ENCODE results near the gene TRIM63. TPM values are rescaled to one million over a fixed set of nuclear protein-coding genes. Genes with fewer than 3 reads are reported as not detected.

TRIM63 gene
- total RNA-seq, 2 donors from 2014 or later = 0.35 TPM; not detected in 1

GRCh38 chr1:26079960-26080814 is 12.8 kb upstream of the TRIM63 start:
- H3K27me3 Mint-ChIP-seq (ENCODE audit: low read depth) = peaks cover 13% of the 10 kb centered on the region

GRCh38 chr1:26079178-26079563 is 11.7 kb upstream of the TRIM63 start:
- Mint-ChIP-seq H3K27ac (no peak overlapping the region), H3K4me3 (no peak overlapping the region), H3K4me1 (ENCODE audit: low read depth) (no peaks in the 10 kb centered on the region), H3K27me3 (ENCODE audit: low read depth) (peaks cover 4% of the 10 kb centered on the region), H3K9me3 (no peaks in the 10 kb centered on the region), H3K36me3 (ENCODE audit: insufficient read depth in 2 of 2) (no peaks in the 10 kb centered on the region)
- DNase-seq (no peak), ATAC-seq (replicated peaks in 1 of 2) (no peak)

More at GRCh38 chr1:26079960-26080814, 12.8 kb upstream of the TRIM63 start:
- ATAC-seq (replicated peaks in 1 of 2) (no peak), DNase-seq (no peak)
- Mint-ChIP-seq H3K27ac (no peak overlapping the region), H3K9me3 (no peaks in the 10 kb centered on the region), H3K4me3 (no peak overlapping the region), H3K4me1 (ENCODE audit: low read depth) (no peaks in the 10 kb centered on the region), H3K36me3 (ENCODE audit: insufficient read depth in 2 of 2) (no peaks in the 10 kb centered on the region)

GRCh38 chr1:26078286-26079177 is 11.1 kb upstream of the TRIM63 start:
- DNase-seq (no peak), ATAC-seq (replicated peaks in 1 of 2) (no peak)
- Mint-ChIP-seq H3K9me3 (no peaks in the 10 kb centered on the region), H3K27ac (no peak overlapping the region), H3K36me3 (ENCODE audit: insufficient read depth in 2 of 2) (no peaks in the 10 kb centered on the region), H3K27me3 (ENCODE audit: low read depth) (no peaks in the 10 kb centered on the region), H3K4me3 (no peak overlapping the region), H3K4me1 (ENCODE audit: low read depth) (no peaks in the 10 kb centered on the region)

GRCh38 chr1:26077524-26077923 is 10.1 kb upstream of the TRIM63 start:
- no peaks in the 10 kb centered on the region for H3K9me3 Mint-ChIP-seq
- H3K27ac Mint-ChIP-seq = no peak overlapping the region
- DNase-seq (no peak), ATAC-seq (replicated peaks in 1 of 2) (no peak)
- peaks cover 4% of the 10 kb centered on the region for H3K27me3 Mint-ChIP-seq (ENCODE audit: low read depth)
- H3K4me1 Mint-ChIP-seq (ENCODE audit: low read depth) = no peaks in the 10 kb centered on the region
- H3K36me3 Mint-ChIP-seq (ENCODE audit: insufficient read depth in 2 of 2) = no peaks in the 10 kb centered on the region
- H3K4me3 Mint-ChIP-seq = no peak overlapping the region

- Mint-ChIP-seq H3K27me3 (ENCODE audit: low read depth) (peaks cover 11% of the 10 kb centered on the region), H3K36me3 (ENCODE audit: insufficient read depth in 2 of 2) (no peaks in the 10 kb centered on the region)
Observed at GRCh38 chr1:26075421-26076144, 8.2 kb upstream of the TRIM63 start.

DNA sequence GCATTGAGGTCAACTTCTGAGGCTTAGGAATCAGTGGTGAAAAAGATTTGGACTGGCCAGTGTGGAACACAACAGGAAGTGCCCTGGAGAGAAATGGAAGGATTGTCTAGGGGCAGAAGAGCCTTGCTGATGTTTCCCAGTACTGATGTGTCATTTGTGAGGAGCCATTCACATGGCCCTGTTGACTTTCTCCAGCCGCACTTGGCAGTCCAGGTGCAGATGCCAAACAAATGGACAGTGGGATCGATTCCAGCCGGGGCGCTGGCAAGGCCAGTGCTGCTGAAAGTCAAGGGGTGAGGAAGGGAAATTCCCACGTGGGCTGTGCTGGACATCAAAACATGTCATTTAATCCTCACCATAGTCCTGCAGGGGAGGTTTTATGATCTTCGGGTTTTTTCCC is 4.9 kb upstream of the TRIM63 start:
- DNase-seq (no peak), ATAC-seq (replicated peaks in 1 of 2) (no peak)
- Mint-ChIP-seq H3K27me3 (ENCODE audit: low read depth) (peaks cover 24% of the 10 kb centered on the region), H3K4me1 (ENCODE audit: low read depth) (no peaks in the 10 kb centered on the region), H3K36me3 (ENCODE audit: insufficient read depth in 2 of 2) (no peaks in the 10 kb centered on the region), H3K27ac (no peak overlapping the region), H3K4me3 (no peak overlapping the region), H3K9me3 (no peaks in the 10 kb centered on the region)

More at GRCh38 chr1:26075421-26076144, 8.2 kb upstream of the TRIM63 start:
- no peaks in the 10 kb centered on the region for H3K4me1 Mint-ChIP-seq (ENCODE audit: low read depth)
- no peak overlapping the region for H3K4me3 Mint-ChIP-seq
- no peak for ATAC-seq (replicated peaks in 1 of 2)
- H3K27ac Mint-ChIP-seq = no peak overlapping the region
- DNase-seq = no peak
- no peaks in the 10 kb centered on the region for H3K9me3 Mint-ChIP-seq

DNA sequence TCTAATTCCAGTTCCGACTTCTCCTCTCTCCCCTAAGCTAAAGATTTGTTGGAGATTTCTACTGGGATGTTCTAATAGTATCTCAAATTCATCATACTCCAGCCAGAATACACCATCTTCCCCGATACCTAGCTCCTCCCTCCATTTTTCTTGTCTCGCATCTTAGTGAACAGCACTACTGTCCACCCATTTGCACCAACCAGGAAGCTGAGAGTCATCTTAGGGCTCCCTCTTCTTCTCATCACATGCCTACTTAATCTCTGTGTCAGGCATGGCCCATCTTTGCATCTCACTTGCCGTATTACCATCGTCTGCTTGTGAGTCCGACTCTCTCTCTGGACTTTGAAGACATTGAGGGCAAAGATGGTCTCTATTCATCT is 3.5 kb upstream of the TRIM63 start:
- Mint-ChIP-seq H3K27ac (no peak overlapping the region), H3K4me3 (no peak overlapping the region), H3K36me3 (ENCODE audit: insufficient read depth in 2 of 2) (no peaks in the 10 kb centered on the region), H3K9me3 (no peaks in the 10 kb centered on the region), H3K4me1 (ENCODE audit: low read depth) (no peaks in the 10 kb centered on the region), H3K27me3 (ENCODE audit: low read depth) (peaks cover 24% of the 10 kb centered on the region)
- DNase-seq (no peak), ATAC-seq (replicated peaks in 1 of 2) (no peak)

GRCh38 chr1:26070296-26070962 is 3.0 kb upstream of the TRIM63 start:
- H3K9me3 Mint-ChIP-seq = no peaks in the 10 kb centered on the region
- H3K4me3 Mint-ChIP-seq = no peak overlapping the region
- ATAC-seq (replicated peaks in 1 of 2) (no peak), DNase-seq (no peak)
- H3K36me3 Mint-ChIP-seq (ENCODE audit: insufficient read depth in 2 of 2) = no peaks in the 10 kb centered on the region
- H3K27ac Mint-ChIP-seq = no peak overlapping the region
- no peaks in the 10 kb centered on the region for H3K4me1 Mint-ChIP-seq (ENCODE audit: low read depth)
- peaks cover 24% of the 10 kb centered on the region for H3K27me3 Mint-ChIP-seq (ENCODE audit: low read depth)

- Mint-ChIP-seq H3K27me3 (ENCODE audit: low read depth) (peaks cover 24% of the 10 kb centered on the region), H3K27ac (no peak overlapping the region), H3K9me3 (no peaks in the 10 kb centered on the region), H3K4me1 (ENCODE audit: low read depth) (no peaks in the 10 kb centered on the region), H3K36me3 (ENCODE audit: insufficient read depth in 2 of 2) (no peaks in the 10 kb centered on the region), H3K4me3 (no peak overlapping the region)
- DNase-seq = no peak
- no peak for ATAC-seq (replicated peaks in 1 of 2)
Observed at GRCh38 chr1:26069941-26070295, 2.5 kb upstream of the TRIM63 start.

GRCh38 chr1:26066857-26067256 is 573 bp downstream of the TRIM63 start:
- no peaks in the 10 kb centered on the region for H3K36me3 Mint-ChIP-seq (ENCODE audit: insufficient read depth in 2 of 2)
- no peaks in the 10 kb centered on the region for H3K4me1 Mint-ChIP-seq (ENCODE audit: low read depth)
- H3K27me3 Mint-ChIP-seq (ENCODE audit: low read depth) = peaks cover 14% of the 10 kb centered on the region
- no peaks in the 10 kb centered on the region for H3K9me3 Mint-ChIP-seq
- ATAC-seq (replicated peaks in 1 of 2) = no peak
- no peak overlapping the region for H3K27ac Mint-ChIP-seq
- no peak for DNase-seq
- H3K4me3 Mint-ChIP-seq = no peak overlapping the region

GRCh38 chr1:26066160-26066559 is 1.3 kb downstream of the TRIM63 start:
- no peaks in the 10 kb centered on the region for H3K36me3 Mint-ChIP-seq (ENCODE audit: insufficient read depth in 2 of 2)
- H3K4me3 Mint-ChIP-seq = no peak overlapping the region
- ATAC-seq (replicated peaks in 1 of 2) (no peak), DNase-seq (no peak)
- no peaks in the 10 kb centered on the region for H3K4me1 Mint-ChIP-seq (ENCODE audit: low read depth)
- H3K27ac Mint-ChIP-seq = no peak overlapping the region
- H3K9me3 Mint-ChIP-seq = no peaks in the 10 kb centered on the region
- peaks cover 13% of the 10 kb centered on the region for H3K27me3 Mint-ChIP-seq (ENCODE audit: low read depth)

- Mint-ChIP-seq H3K4me1 (ENCODE audit: low read depth) (no peaks in the 10 kb centered on the region), H3K36me3 (ENCODE audit: insufficient read depth in 2 of 2) (no peaks in the 10 kb centered on the region), H3K27ac (no peak overlapping the region), H3K27me3 (ENCODE audit: low read depth) (peaks cover 24% of the 10 kb centered on the region), H3K9me3 (no peaks in the 10 kb centered on the region), H3K4me3 (no peak overlapping the region)
- ATAC-seq (replicated peaks in 1 of 2) (no peak), DNase-seq (no peak)
Observed at GRCh38 chr1:26064553-26064952, 2.9 kb downstream of the TRIM63 start.

Data from activated T-cell treated with anti-CD3 and anti-CD28 coated beads, Interleukin-2, amount 50 U/mL, for 72 hours (primary cell).